Measurements from ENCODE around the gene LDLRAD4.

Gene LDLRAD4

DNA sequence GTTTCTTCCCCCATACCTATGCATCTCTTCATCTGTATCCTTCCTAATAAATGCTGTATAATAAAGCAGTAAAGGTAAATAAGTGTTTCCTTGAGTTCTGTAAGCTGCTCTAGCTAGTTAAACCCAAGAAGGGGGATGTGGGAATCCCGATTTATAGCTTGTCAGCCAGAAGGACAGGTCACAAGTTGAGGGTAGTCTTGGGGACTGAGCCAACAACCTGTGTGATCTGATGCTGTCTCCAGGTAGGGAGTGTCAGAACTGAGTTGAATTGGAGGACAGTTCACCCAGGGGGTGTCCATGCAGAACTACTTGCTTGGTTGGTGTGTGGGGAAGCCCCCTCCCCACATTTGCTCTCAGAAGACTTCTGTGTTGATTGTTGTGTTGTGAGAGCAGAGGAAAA lies 112.4 kb downstream of the LDLRAD4 start:
- Histone ChIP-seq H3K79me2 (ENCODE audit: insufficient read depth, low read depth) (no peaks in the 10 kb centered on the region), H3K27me3 (ENCODE audit: insufficient read depth, low read depth) (no peaks in the 10 kb centered on the region), H3K9ac (no peak overlapping the region), H4K20me1 (ENCODE audit: insufficient read depth) (no peaks in the 10 kb centered on the region), H3K27ac (no peak overlapping the region), H2AFZ (ENCODE audit: low read depth) (no peak overlapping the region), H3K4me3 (IDR thresholded peaks at IDR 0.05; ENCODE audit: insufficient read depth, low read depth, low read length) (no peak overlapping the region), H3K36me3 (ENCODE audit: insufficient read depth) (no peaks in the 10 kb centered on the region), H3K4me2 (no peak overlapping the region), H3K4me1 (ENCODE audit: low read depth, poor library complexity, severe bottlenecking) (no peaks in the 10 kb centered on the region)
- TF ChIP-seq, protein P1, sequence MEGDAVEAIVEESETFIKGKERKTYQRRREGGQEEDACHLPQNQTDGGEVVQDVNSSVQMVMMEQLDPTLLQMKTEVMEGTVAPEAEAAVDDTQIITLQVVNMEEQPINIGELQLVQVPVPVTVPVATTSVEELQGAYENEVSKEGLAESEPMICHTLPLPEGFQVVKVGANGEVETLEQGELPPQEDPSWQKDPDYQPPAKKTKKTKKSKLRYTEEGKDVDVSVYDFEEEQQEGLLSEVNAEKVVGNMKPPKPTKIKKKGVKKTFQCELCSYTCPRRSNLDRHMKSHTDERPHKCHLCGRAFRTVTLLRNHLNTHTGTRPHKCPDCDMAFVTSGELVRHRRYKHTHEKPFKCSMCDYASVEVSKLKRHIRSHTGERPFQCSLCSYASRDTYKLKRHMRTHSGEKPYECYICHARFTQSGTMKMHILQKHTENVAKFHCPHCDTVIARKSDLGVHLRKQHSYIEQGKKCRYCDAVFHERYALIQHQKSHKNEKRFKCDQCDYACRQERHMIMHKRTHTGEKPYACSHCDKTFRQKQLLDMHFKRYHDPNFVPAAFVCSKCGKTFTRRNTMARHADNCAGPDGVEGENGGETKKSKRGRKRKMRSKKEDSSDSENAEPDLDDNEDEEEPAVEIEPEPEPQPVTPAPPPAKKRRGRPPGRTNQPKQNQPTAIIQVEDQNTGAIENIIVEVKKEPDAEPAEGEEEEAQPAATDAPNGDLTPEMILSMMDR (conservative IDR thresholded peaks at IDR 0.05; ENCODE audit: low read depth, low read length), result no peak

DNA sequence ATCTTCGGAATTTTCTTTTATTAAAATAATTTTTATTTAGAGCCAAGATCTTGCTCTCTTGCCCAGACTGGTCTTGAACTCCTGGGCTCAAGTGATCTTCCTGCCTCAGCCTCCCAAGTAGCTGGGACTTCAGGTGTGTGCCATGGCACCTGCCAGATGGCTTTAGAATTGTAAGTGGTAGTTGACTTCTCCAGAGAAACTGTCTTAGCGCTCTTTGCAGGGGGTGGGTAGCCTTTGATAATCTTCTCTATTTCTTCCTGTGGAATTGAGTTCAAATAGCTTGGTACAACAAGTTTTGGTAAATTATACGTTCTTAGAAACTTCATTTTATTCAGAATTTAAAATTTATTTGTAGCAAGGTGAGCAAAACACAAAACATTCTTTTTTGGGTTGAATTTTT lies 113.3 kb downstream of the LDLRAD4 start:
- H4K20me1 ChIP-seq (ENCODE audit: insufficient read depth), result no peaks in the 10 kb centered on the region
- no peak overlapping the region for H3K4me3 ChIP-seq (IDR thresholded peaks at IDR 0.05; ENCODE audit: insufficient read depth, low read depth, low read length)
- TF ChIP-seq, protein P1 (conservative IDR thresholded peaks at IDR 0.05; ENCODE audit: low read depth, low read length), result no peak
- no peaks in the 10 kb centered on the region for H3K27me3 ChIP-seq (ENCODE audit: insufficient read depth, low read depth)
- no peak overlapping the region for H3K4me2 ChIP-seq
- H3K27ac ChIP-seq, result no peak overlapping the region
- no peaks in the 10 kb centered on the region for H3K36me3 ChIP-seq (ENCODE audit: insufficient read depth)
- H3K79me2 ChIP-seq (ENCODE audit: insufficient read depth, low read depth), result no peaks in the 10 kb centered on the region
- H2AFZ ChIP-seq (ENCODE audit: low read depth), result no peak overlapping the region
- H3K4me1 ChIP-seq (ENCODE audit: low read depth, poor library complexity, severe bottlenecking), result no peaks in the 10 kb centered on the region
- no peak overlapping the region for H3K9ac ChIP-seq

DNA sequence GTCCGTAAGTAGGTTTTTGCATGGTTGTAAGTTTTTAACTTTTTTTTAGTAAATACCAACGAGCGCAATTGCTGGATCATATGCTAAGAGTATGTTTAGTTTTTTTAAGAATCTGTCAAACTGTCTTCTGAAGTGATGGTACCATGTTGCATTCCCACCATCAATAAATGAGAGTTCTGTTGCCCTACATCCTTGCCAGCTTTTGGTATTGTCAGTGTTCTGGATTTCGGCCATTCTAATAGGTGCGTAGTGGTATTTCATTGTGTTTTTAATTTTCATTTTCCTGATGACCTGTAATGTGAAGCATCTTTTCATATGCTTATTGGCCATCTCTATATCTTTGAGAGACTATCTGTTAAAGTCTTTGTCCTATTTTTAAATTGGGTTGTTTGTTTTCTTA lies 114.3 kb downstream of the LDLRAD4 start:
- Histone ChIP-seq H3K4me3 (IDR thresholded peaks at IDR 0.05; ENCODE audit: insufficient read depth, low read depth, low read length) (no peak overlapping the region), H2AFZ (ENCODE audit: low read depth) (no peak overlapping the region), H3K36me3 (ENCODE audit: insufficient read depth) (no peaks in the 10 kb centered on the region), H3K27me3 (ENCODE audit: insufficient read depth, low read depth) (no peaks in the 10 kb centered on the region), H3K9ac (no peak overlapping the region), H3K4me1 (ENCODE audit: low read depth, poor library complexity, severe bottlenecking) (no peaks in the 10 kb centered on the region), H3K27ac (no peak overlapping the region), H3K79me2 (ENCODE audit: insufficient read depth, low read depth) (no peaks in the 10 kb centered on the region), H3K4me2 (no peak overlapping the region), H4K20me1 (ENCODE audit: insufficient read depth) (no peaks in the 10 kb centered on the region)
- TF ChIP-seq, protein P1 (conservative IDR thresholded peaks at IDR 0.05; ENCODE audit: low read depth, low read length), result no peak

DNA sequence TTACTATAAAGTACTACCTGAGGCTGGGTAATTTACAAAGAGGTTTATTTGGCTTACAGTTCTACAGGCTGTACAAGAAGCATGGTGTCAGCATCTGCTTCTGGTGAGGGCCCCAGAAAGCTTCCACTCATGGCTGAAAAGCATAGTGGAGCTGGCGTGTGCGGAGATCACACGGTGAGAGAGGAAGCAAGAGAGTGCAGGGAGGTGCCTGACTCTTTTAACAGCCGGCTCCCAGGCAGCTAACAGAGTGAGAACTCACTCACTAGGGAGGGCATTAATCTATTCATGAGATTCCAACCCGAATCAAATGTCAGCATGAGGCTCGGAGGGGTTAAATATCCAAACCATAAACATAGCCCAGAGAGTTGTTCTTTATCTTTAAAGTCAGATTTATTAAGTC lies 117.3 kb downstream of the LDLRAD4 start:
- no peaks in the 10 kb centered on the region for H3K36me3 ChIP-seq (ENCODE audit: insufficient read depth)
- H3K79me2 ChIP-seq (ENCODE audit: insufficient read depth, low read depth), result no peaks in the 10 kb centered on the region
- TF ChIP-seq, protein P1 (conservative IDR thresholded peaks at IDR 0.05; ENCODE audit: low read depth, low read length), result no peak
- H3K4me2 ChIP-seq, result no peak overlapping the region
- H3K4me1 ChIP-seq (ENCODE audit: low read depth, poor library complexity, severe bottlenecking), result no peaks in the 10 kb centered on the region
- no peak overlapping the region for H2AFZ ChIP-seq (ENCODE audit: low read depth)
- H3K9ac ChIP-seq, result no peak overlapping the region
- H3K27me3 ChIP-seq (ENCODE audit: insufficient read depth, low read depth), result no peaks in the 10 kb centered on the region
- no peak overlapping the region for H3K4me3 ChIP-seq (IDR thresholded peaks at IDR 0.05; ENCODE audit: insufficient read depth, low read depth, low read length)
- no peaks in the 10 kb centered on the region for H4K20me1 ChIP-seq (ENCODE audit: insufficient read depth)
- no peak overlapping the region for H3K27ac ChIP-seq
